Hindlimb muscle (tissue), 1 donor: Measurements from ENCODE around the gene GNB1L. TPM values are rescaled to one million over a fixed set of nuclear protein-coding genes. Genes with fewer than 3 reads are reported as not detected.

Experiments used
- polyA plus RNA-seq: library from polyadenylated mRNA; unstranded; fragments of 120-200 nt; gene quantifications from one replicate; pipeline ENCODE4 v1.2.1, GENCODE V29; 2013; ENCODE audit not compliant: insufficient read length

GNB1L gene
- polyA plus RNA-seq, 1 donor: 4.3 TPM

Other genes with a start within 250 kb of the GNB1L start
- 130 TPM for gene SEPTIN5, start 140.4 kb downstream of the GNB1L start, polyA plus RNA-seq
- 22.8 TPM for gene GP1BB, start 131.3 kb downstream of the GNB1L start, polyA plus RNA-seq
- gene TBX1, start 94.1 kb downstream of the GNB1L start, polyA plus RNA-seq: 17.2 TPM
- gene RTL10, start within 50 bp of the GNB1L start, polyA plus RNA-seq: 16.7 TPM
- gene COMT, start 86.9 kb upstream of the GNB1L start, polyA plus RNA-seq: 99.6 TPM
- gene TXNRD2, start 86.9 kb upstream of the GNB1L start, polyA plus RNA-seq: 22.9 TPM
- gene ARVCF, start 161.9 kb upstream of the GNB1L start, polyA plus RNA-seq: 134 TPM
- gene TANGO2, start 166.2 kb upstream of the GNB1L start, polyA plus RNA-seq: 12.6 TPM
- gene DGCR8, start 225.4 kb upstream of the GNB1L start, polyA plus RNA-seq: 45.3 TPM